Measurements from ENCODE around the gene RPUSD3. TPM values are rescaled to one million over a fixed set of nuclear protein-coding genes. Genes with fewer than 3 reads are reported as not detected.

The RPUSD3 gene
- total and polyA plus RNA-seq, 10 donors: 21.3 to 41.7 (median 30.0) TPM

GRCh38 chr3:9846931-9847488 is 3.2 kb upstream of the RPUSD3 start:
- no peak for DNase-seq
- TF ChIP-seq CTCF (IDR thresholded peaks at IDR 0.05 in 8 of 11, conservative IDR thresholded peaks at IDR 0.05 in 3 of 11) (no peak), POLR2A (IDR thresholded peaks at IDR 0.05) (no peak), POLR2AphosphoS5 (IDR thresholded peaks at IDR 0.05) (no peak)
- peaks cover 11 to 31% (median 20%) of the 10 kb centered on the region in 6 donors for H3K4me1 ChIP-seq
- no peak overlapping the region for H3K4me3 ChIP-seq
- peaks cover 0 to under 1% (median under 1%) of the 10 kb centered on the region in 6 donors for H3K36me3 ChIP-seq
- no peak overlapping the region for H3K27ac ChIP-seq
- H3K27me3 ChIP-seq (replicated peaks in 1 of 7): no peaks in the 10 kb centered on the region
- intact Hi-C loops (cut with DNase I; ENCODE audit: low total_unique reads): no loop called here
- WGBS, 5 donors: 84 to 93% (median 91%) methylated on average over 3 to 6 of the region's 6 CpGs
- no peaks in the 10 kb centered on the region for H3K9me3 ChIP-seq

- intact Hi-C loops (cut with DNase I; ENCODE audit: low total_unique reads): no loop called here
- Histone ChIP-seq H3K4me1 (peaks cover 11 to 38% (median 20%) of the 10 kb centered on the region in 6 donors), H3K9me3 (no peaks in the 10 kb centered on the region), H3K27ac (no peak overlapping the region), H3K27me3 (replicated peaks in 1 of 7) (no peaks in the 10 kb centered on the region), H3K36me3 (peaks cover under 1 to 8% (median 7%) of the 10 kb centered on the region in 6 donors), H3K4me3 (no peak overlapping the region)
- no peak for TF ChIP-seq POLR2AphosphoS5 (IDR thresholded peaks at IDR 0.05)
- DNase-seq: no peak
- WGBS, 5 donors: 56 to 67% (median 66%) methylated on average over 4 to 6 of the region's 6 CpGs
Observed at GRCh38 chr3:9846231-9846630, 2.4 kb upstream of the RPUSD3 start.

- H3K36me3 ChIP-seq: peaks cover 4 to 60% (median 35%) of the 10 kb centered on the region in 6 donors
- intact Hi-C loops (cut with DNase I; ENCODE audit: low total_unique reads): no loop called here
- peaks cover 11 to 44% (median 25%) of the 10 kb centered on the region in 6 donors for H3K4me1 ChIP-seq
- DNase-seq: no peak
- no peak overlapping the region for H3K4me3 ChIP-seq
- H3K9me3 ChIP-seq: no peaks in the 10 kb centered on the region
- no peak for TF ChIP-seq CTCF (IDR thresholded peaks at IDR 0.05 in 8 of 11, conservative IDR thresholded peaks at IDR 0.05 in 3 of 11)
- TF ChIP-seq POLR2A (IDR thresholded peaks at IDR 0.05): no peak
- TF ChIP-seq POLR2AphosphoS5 (IDR thresholded peaks at IDR 0.05): no peak
- no peak overlapping the region for H3K27ac ChIP-seq
- no peaks in the 10 kb centered on the region for H3K27me3 ChIP-seq (replicated peaks in 1 of 7)
- 81 to 93% (median 83%) methylated on average over 8 of the region's 8 CpGs for WGBS, 5 donors
Observed at GRCh38 chr3:9841015-9841414, 2.8 kb downstream of the RPUSD3 start.

- no peaks in the 10 kb centered on the region for H3K27me3 ChIP-seq (replicated peaks in 1 of 7)
- H3K36me3 ChIP-seq: peaks cover 4 to 82% (median 54%) of the 10 kb centered on the region in 6 donors
- DNase-seq: no peak
- WGBS, 5 donors: 58 to 86% (median 77%) methylated on average over 2 to 4 of the region's 4 CpGs
- intact Hi-C loops (cut with DNase I; ENCODE audit: low total_unique reads): no loop called here
- H3K9me3 ChIP-seq: no peaks in the 10 kb centered on the region
- no peak for TF ChIP-seq CTCF (IDR thresholded peaks at IDR 0.05 in 8 of 11, conservative IDR thresholded peaks at IDR 0.05 in 3 of 11)
- H3K4me1 ChIP-seq: peaks cover 7 to 31% (median 16%) of the 10 kb centered on the region in 6 donors
- no peak overlapping the region for H3K4me3 ChIP-seq
- no peak overlapping the region for H3K27ac ChIP-seq
Observed at GRCh38 chr3:9838856-9839255, 5.0 kb downstream of the RPUSD3 start.

Measured in spleen (tissue), 11 donors.